Neural cell (in vitro differentiated cells): ENCODE results near the gene PLXDC2. TPM values are rescaled to one million over a fixed set of nuclear protein-coding genes. Genes with fewer than 3 reads are reported as not detected.

Experiments
- H2AFZ ChIP-seq: fragments of 200-600, 300-800 bp; sonication (generic), shearing (Covaris generic); 2 replicates; pipeline ENCODE4 v1.6.0; 2014; ENCODE audit warnings: low read depth, mild to moderate bottlenecking, antibody characterized with exemption, low read length, moderate library complexity
- H3F3A ChIP-seq: fragments of 200-600 bp; shearing (Covaris generic); 2 replicates; pipeline ENCODE4 v1.6.1; 2016; ENCODE audit warnings: mild to moderate bottlenecking, moderate library complexity, mixed read lengths, antibody characterized with exemption, low read length; ENCODE audit not compliant: insufficient read depth, poor library complexity, severe bottlenecking
- H3K27ac ChIP-seq: fragments of 200-600, 300-800 bp; sonication (generic), shearing (Covaris generic); 2 replicates; pipeline ENCODE4 v1.5.1; 2014; ENCODE audit warnings: mild to moderate bottlenecking, low read length, moderate library complexity
- H3K27me3 ChIP-seq: fragments of 300-800, 200-600 bp; sonication (generic), shearing (Covaris generic); 2 replicates; pipeline ENCODE4 v1.6.0; 2014; ENCODE audit warnings: mild to moderate bottlenecking, low read depth, low read length, moderate library complexity; ENCODE audit not compliant: insufficient read depth
- H3K36me3 ChIP-seq: fragments of 300-800, 200-600 bp; sonication (generic), shearing (Covaris generic); 2 replicates; pipeline ENCODE4 v1.5.1; 2014; ENCODE audit warnings: mild to moderate bottlenecking, antibody characterized with exemption, low read length, moderate library complexity; ENCODE audit not compliant: insufficient read depth
- H3K4me2 ChIP-seq: fragments of 300-800, 200-600 bp; sonication (generic), shearing (Covaris generic); 2 replicates; pipeline ENCODE4 v1.6.0; 2014; ENCODE audit warnings: mild to moderate bottlenecking, low read length
- H3K4me3 ChIP-seq: fragments of 300-800, 200-600 bp; sonication (generic), shearing (Covaris generic); 2 replicates; pipeline ENCODE4 v1.5.1; 2014; ENCODE audit warnings: mild to moderate bottlenecking, low read length, moderate library complexity
- H3K79me2 ChIP-seq: fragments of 200-600 bp; shearing (Covaris generic); replicated peaks from 2 replicates; pipeline ENCODE4 v1.6.0; 2014; ENCODE audit warnings: mild to moderate bottlenecking, low read length, moderate library complexity; ENCODE audit not compliant: insufficient read depth
- H3K9ac ChIP-seq: fragments of 300-800, 200-600 bp; sonication (generic), shearing (Covaris generic); 2 replicates; pipeline ENCODE4 v1.6.1; 2016; ENCODE audit warnings: mild to moderate bottlenecking, low read length, mixed read lengths
- H3K9me2 ChIP-seq: fragments of 200-600 bp; shearing (Covaris generic); 2 replicates; pipeline ENCODE4 v1.6.1; 2016; ENCODE audit warnings: mild to moderate bottlenecking, low read length, mixed read lengths; ENCODE audit not compliant: insufficient read depth
- H3K9me3 ChIP-seq: fragments of 200-600, 300-800 bp; sonication (generic), shearing (Covaris generic); 2 replicates; pipeline ENCODE4 v1.6.1; 2016; ENCODE audit warnings: mild to moderate bottlenecking, mixed run types, low read length, moderate library complexity, mixed read lengths
- H4K20me1 ChIP-seq: fragments of 200-600 bp; shearing (Covaris generic); 2 replicates; pipeline ENCODE4 v1.6.1; 2016; ENCODE audit warnings: mild to moderate bottlenecking, mixed run types; ENCODE audit not compliant: insufficient read depth
- EP300 ChIP-seq: fragments of 450-650 bp; conservative IDR thresholded peaks from 2 replicates; pipeline ENCODE4 v1.6.1; 2014; ENCODE audit warnings: antibody characterized with exemption, mild to moderate bottlenecking, moderate library complexity; ENCODE audit not compliant: poor library complexity, severe bottlenecking
- EZH2 ChIP-seq: fragments of 200-600, 300-800 bp; shearing (Covaris generic), sonication (generic); IDR thresholded peaks from 2 replicates; pipeline ENCODE4 v1.6.1; 2014; ENCODE audit warnings: antibody characterized with exemption, low read length, borderline replicate concordance, mild to moderate bottlenecking; ENCODE audit not compliant: insufficient read depth, poor library complexity, severe bottlenecking
- MXI1 ChIP-seq: fragments of 450-650 bp; conservative IDR thresholded peaks from 2 replicates; pipeline ENCODE4 v1.6.1; 2014; ENCODE audit warnings: antibody characterized with exemption, mild to moderate bottlenecking; ENCODE audit not compliant: poor library complexity, severe bottlenecking
- POLR2AphosphoS5 ChIP-seq: IDR thresholded peaks from 2 replicates; pipeline ENCODE4 v1.6.1; 2012
- RAD21 ChIP-seq: fragments of 450-650 bp; conservative IDR thresholded peaks from 2 replicates; pipeline ENCODE4 v1.6.1; 2014; ENCODE audit warnings: antibody characterized with exemption, mild to moderate bottlenecking, moderate library complexity
- SMC3 ChIP-seq: fragments of 450-650 bp; conservative IDR thresholded peaks from 2 replicates; pipeline ENCODE4 v1.6.1; 2014; ENCODE audit warnings: antibody characterized with exemption, mild to moderate bottlenecking, moderate library complexity; ENCODE audit not compliant: poor library complexity
- TAF1 ChIP-seq: IDR thresholded peaks from 2 replicates; pipeline ENCODE4 v1.6.1; 2012; ENCODE audit warnings: low read depth
- polyA plus RNA-seq: library from polyadenylated mRNA; depleted of rRNA; stranded (reverse); fragments of >200 nt; gene quantifications from 2 replicates; pipeline ENCODE4 v1.2.3, GENCODE V29; 2014
- TF ChIP-seq, protein P1 (sequence below): IDR thresholded peaks from 2 replicates; pipeline ENCODE4 v1.6.1; 2012; ENCODE audit warnings: borderline replicate concordance
- TF ChIP-seq, protein P2 (sequence below): fragments of 450-650 bp; IDR thresholded peaks from 2 replicates; pipeline ENCODE4 v1.5.1; 2014; ENCODE audit warnings: antibody characterized with exemption, mild to moderate bottlenecking, moderate library complexity; ENCODE audit not compliant: poor library complexity, severe bottlenecking

PLXDC2 gene
- polyA plus RNA-seq, 1 donor from 2014 or later = 2.3 TPM

DNA sequence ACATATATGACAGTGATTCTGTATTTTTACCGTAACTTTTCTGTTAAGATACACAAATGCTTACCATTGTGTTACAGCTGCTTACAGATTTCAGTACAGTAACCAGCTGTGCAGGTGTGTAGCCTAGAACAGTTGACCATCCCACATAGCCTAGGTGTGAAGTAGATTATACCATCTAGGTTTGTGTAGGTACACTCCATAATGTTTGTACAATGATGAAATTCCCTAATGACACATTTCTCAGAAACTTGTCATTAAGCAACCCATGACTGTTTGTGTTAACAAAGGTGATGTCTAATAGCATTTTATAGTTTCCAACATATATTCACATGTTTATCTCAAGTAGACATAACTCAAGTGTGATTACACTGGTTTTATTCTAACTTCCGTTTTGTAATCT is 218.5 kb downstream of the PLXDC2 start:
- Histone ChIP-seq H3K9ac (no peak overlapping the region), H3K27ac (no peak overlapping the region), H3K4me3 (no peak overlapping the region), H3K9me3 (no peaks in the 10 kb centered on the region), H3K27me3 (no peaks in the 10 kb centered on the region), H4K20me1 (no peaks in the 10 kb centered on the region), H2AFZ (no peak overlapping the region), H3K36me3 (no peaks in the 10 kb centered on the region), H3F3A (no peaks in the 10 kb centered on the region), H3K9me2 (no peaks in the 10 kb centered on the region), H3K79me2 (no peaks in the 10 kb centered on the region), H3K4me2 (no peak overlapping the region)
- TF ChIP-seq RAD21 (no peak), POLR2AphosphoS5 (no peak), EP300 (no peak), SMC3 (no peak), EZH2 (no peak), MXI1 (no peak)
- TF ChIP-seq, protein P1, sequence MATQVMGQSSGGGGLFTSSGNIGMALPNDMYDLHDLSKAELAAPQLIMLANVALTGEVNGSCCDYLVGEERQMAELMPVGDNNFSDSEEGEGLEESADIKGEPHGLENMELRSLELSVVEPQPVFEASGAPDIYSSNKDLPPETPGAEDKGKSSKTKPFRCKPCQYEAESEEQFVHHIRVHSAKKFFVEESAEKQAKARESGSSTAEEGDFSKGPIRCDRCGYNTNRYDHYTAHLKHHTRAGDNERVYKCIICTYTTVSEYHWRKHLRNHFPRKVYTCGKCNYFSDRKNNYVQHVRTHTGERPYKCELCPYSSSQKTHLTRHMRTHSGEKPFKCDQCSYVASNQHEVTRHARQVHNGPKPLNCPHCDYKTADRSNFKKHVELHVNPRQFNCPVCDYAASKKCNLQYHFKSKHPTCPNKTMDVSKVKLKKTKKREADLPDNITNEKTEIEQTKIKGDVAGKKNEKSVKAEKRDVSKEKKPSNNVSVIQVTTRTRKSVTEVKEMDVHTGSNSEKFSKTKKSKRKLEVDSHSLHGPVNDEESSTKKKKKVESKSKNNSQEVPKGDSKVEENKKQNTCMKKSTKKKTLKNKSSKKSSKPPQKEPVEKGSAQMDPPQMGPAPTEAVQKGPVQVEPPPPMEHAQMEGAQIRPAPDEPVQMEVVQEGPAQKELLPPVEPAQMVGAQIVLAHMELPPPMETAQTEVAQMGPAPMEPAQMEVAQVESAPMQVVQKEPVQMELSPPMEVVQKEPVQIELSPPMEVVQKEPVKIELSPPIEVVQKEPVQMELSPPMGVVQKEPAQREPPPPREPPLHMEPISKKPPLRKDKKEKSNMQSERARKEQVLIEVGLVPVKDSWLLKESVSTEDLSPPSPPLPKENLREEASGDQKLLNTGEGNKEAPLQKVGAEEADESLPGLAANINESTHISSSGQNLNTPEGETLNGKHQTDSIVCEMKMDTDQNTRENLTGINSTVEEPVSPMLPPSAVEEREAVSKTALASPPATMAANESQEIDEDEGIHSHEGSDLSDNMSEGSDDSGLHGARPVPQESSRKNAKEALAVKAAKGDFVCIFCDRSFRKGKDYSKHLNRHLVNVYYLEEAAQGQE = no peak

DNA sequence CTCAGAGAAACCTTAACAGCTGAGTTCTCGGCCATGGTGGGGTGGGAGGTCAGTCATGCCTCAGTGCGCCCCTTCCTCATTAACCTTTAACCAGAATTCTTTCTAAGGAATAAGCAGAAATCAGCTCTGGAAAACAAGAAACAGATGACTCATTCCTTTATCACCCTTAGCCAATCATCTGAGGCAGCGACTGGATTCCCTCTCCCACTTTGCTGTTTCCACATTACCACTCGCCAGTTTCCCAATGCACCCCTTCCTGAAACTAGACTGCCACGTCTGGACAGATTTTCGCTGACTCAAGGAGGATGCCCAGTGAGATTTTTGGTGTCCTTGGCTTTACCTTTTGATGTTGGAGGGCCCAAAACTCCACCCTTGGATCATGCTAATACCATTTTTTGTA is 223.8 kb downstream of the PLXDC2 start:
- Histone ChIP-seq H3K79me2 (no peaks in the 10 kb centered on the region), H3K27me3 (no peaks in the 10 kb centered on the region), H3K9ac (no peak overlapping the region), H3K9me2 (no peaks in the 10 kb centered on the region), H3K9me3 (no peaks in the 10 kb centered on the region), H3F3A (no peaks in the 10 kb centered on the region), H3K4me3 (no peak overlapping the region), H3K36me3 (no peaks in the 10 kb centered on the region), H4K20me1 (no peaks in the 10 kb centered on the region), H3K27ac (no peak overlapping the region), H3K4me2 (no peak overlapping the region), H2AFZ (no peak overlapping the region)
- TF ChIP-seq MXI1 = no peak
- TF ChIP-seq EZH2 = no peak
- TF ChIP-seq EP300 = no peak
- TF ChIP-seq, protein P1 = no peak
- TF ChIP-seq, protein P2, sequence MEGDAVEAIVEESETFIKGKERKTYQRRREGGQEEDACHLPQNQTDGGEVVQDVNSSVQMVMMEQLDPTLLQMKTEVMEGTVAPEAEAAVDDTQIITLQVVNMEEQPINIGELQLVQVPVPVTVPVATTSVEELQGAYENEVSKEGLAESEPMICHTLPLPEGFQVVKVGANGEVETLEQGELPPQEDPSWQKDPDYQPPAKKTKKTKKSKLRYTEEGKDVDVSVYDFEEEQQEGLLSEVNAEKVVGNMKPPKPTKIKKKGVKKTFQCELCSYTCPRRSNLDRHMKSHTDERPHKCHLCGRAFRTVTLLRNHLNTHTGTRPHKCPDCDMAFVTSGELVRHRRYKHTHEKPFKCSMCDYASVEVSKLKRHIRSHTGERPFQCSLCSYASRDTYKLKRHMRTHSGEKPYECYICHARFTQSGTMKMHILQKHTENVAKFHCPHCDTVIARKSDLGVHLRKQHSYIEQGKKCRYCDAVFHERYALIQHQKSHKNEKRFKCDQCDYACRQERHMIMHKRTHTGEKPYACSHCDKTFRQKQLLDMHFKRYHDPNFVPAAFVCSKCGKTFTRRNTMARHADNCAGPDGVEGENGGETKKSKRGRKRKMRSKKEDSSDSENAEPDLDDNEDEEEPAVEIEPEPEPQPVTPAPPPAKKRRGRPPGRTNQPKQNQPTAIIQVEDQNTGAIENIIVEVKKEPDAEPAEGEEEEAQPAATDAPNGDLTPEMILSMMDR = no peak
- no peak for TF ChIP-seq TAF1
- TF ChIP-seq RAD21 = no peak
- no peak for TF ChIP-seq POLR2AphosphoS5
- TF ChIP-seq SMC3 = no peak
